GM23338 (cell line): ENCODE data around the gene ESRRA. TPM values are rescaled to one million over a fixed set of nuclear protein-coding genes. Genes with fewer than 3 reads are reported as not detected.
"Not testable (repeated sequence)": the region's sequence is repeated elsewhere in the genome, so short reads cannot be mapped to it uniquely, and the experiment has no call there.

ENCODE experiments used
- ATAC-seq: fragments of 200-7000 bp; cut with Tn5 transposase; 3 replicates; pipeline ENCODE4 v1.9.1; 2020
- DNase-seq: peaks from one replicate; pipeline ENCODE4 v3.0.0-alpha.2; 2015; ENCODE audit warnings: low spot score
- H2AFZ ChIP-seq: fragments of 200-600 bp; sonication (generic); 2 replicates; pipeline ENCODE4 v1.8.0; 2016; ENCODE audit warnings: antibody characterized with exemption, mild to moderate bottlenecking, moderate library complexity
- H3F3A ChIP-seq: fragments of 200-600 bp; sonication (generic); replicated peaks from 2 replicates; pipeline ENCODE4 v1.8.0; 2017; ENCODE audit warnings: antibody characterized with exemption, mixed run types, low read depth
- H3K27ac ChIP-seq: fragments of 200-600 bp; sonication (generic); 2 replicates; pipeline ENCODE4 v1.6.1; 2016; ENCODE audit warnings: low read depth
- H3K27me3 ChIP-seq: fragments of 200-600 bp; sonication (generic); 2 replicates; pipeline ENCODE4 v1.8.0; 2016; ENCODE audit warnings: mild to moderate bottlenecking, mixed run types, moderate library complexity; ENCODE audit not compliant: insufficient read depth
- H3K36me3 ChIP-seq: fragments of 200-600 bp; sonication (generic); 2 replicates; pipeline ENCODE4 v1.8.0; 2016; ENCODE audit warnings: mild to moderate bottlenecking; ENCODE audit not compliant: insufficient read depth
- H3K4me1 ChIP-seq: fragments of 200-600 bp; sonication (generic); 2 replicates; pipeline ENCODE4 v1.8.0; 2016; ENCODE audit warnings: mild to moderate bottlenecking, moderate library complexity; ENCODE audit not compliant: insufficient read depth
- H3K4me2 ChIP-seq: fragments of 200-600 bp; sonication (generic); 2 replicates; pipeline ENCODE4 v1.7.1; 2017; ENCODE audit warnings: mixed run types
- H3K4me3 ChIP-seq: fragments of 200-600 bp; sonication (generic); 2 replicates; pipeline ENCODE4 v1.6.1; 2016; ENCODE audit warnings: mixed run types
- H3K79me2 ChIP-seq: fragments of 200-600 bp; sonication (generic); replicated peaks from 2 replicates; pipeline ENCODE4 v1.8.0; 2017; ENCODE audit warnings: mild to moderate bottlenecking; ENCODE audit not compliant: insufficient read depth
- H3K9me2 ChIP-seq: fragments of 200-600 bp; sonication (generic); 2 replicates; pipeline ENCODE4 v1.8.0; 2017; ENCODE audit not compliant: insufficient read depth
- H4K20me1 ChIP-seq: fragments of 200-600 bp; sonication (generic); replicated peaks from 2 replicates; pipeline ENCODE4 v1.8.0; 2017; ENCODE audit warnings: mild to moderate bottlenecking; ENCODE audit not compliant: insufficient read depth
- H3K27ac Mint-ChIP-seq: 2 replicates; pipeline ENCODE4 v1.8.0; 2020; ENCODE audit warnings: inconsistent platforms, mild to moderate bottlenecking, moderate library complexity, mixed read lengths
- H3K27me3 Mint-ChIP-seq: 3 replicates; pipeline ENCODE4 v1.8.0; 2022; ENCODE audit warnings: low read depth, mild to moderate bottlenecking, moderate library complexity, mixed read lengths, inconsistent platforms; ENCODE audit not compliant: insufficient read depth, poor library complexity
- H3K36me3 Mint-ChIP-seq: 3 replicates; pipeline ENCODE4 v1.8.0; 2021; ENCODE audit warnings: low read depth, mild to moderate bottlenecking, inconsistent platforms, moderate library complexity, mixed read lengths
- H3K4me1 Mint-ChIP-seq: 3 replicates; pipeline ENCODE4 v1.8.0; 2020; ENCODE audit warnings: mild to moderate bottlenecking, inconsistent platforms, mixed read lengths
- H3K4me3 Mint-ChIP-seq: 3 replicates; pipeline ENCODE4 v1.8.0; 2021; ENCODE audit warnings: moderate library complexity, mild to moderate bottlenecking, inconsistent platforms, mixed read lengths
- H3K9me3 Mint-ChIP-seq: 3 replicates; pipeline ENCODE4 v1.8.0; 2020; ENCODE audit warnings: moderate library complexity, mild to moderate bottlenecking, inconsistent platforms, mixed read lengths
- CREB1 ChIP-seq: fragments of 250-450 bp; sonication (Bioruptor Pico); IDR thresholded peaks from 2 replicates; pipeline ENCODE4 v1.5.0; 2020; ENCODE audit warnings: low read depth, mild to moderate bottlenecking, moderate library complexity
- CTCF ChIP-seq, 2 experiments: fragments of 200-600 bp in 1 of 2; sonication (generic) in 1 of 2; conservative IDR thresholded peaks; 2 replicates each; pipeline versions ENCODE4 v1.5.1 to v1.6.1; 2016 to 2017; ENCODE audit warnings: antibody characterized with exemption in 2 of 2, low read depth in 2 of 2, mild to moderate bottlenecking in 2 of 2, moderate library complexity in 1 of 2
- EZH2 ChIP-seq: fragments of 200-600 bp; sonication (generic); IDR thresholded peaks from one replicate; pipeline ENCODE4 v1.8.0; 2017; ENCODE audit warnings: antibody characterized with exemption, mild to moderate bottlenecking, low read depth; ENCODE audit not compliant: unreplicated experiment
- EZH2phosphoT487 ChIP-seq: fragments of 200-600 bp; sonication (generic); IDR thresholded peaks from one replicate; pipeline ENCODE4 v1.8.1; 2018; ENCODE audit warnings: antibody characterized with exemption; ENCODE audit not compliant: unreplicated experiment
- JUNB ChIP-seq: IDR thresholded peaks from one replicate; pipeline ENCODE4 v1.6.1; 2016; ENCODE audit warnings: antibody characterized with exemption; ENCODE audit not compliant: unreplicated experiment
- NANOG ChIP-seq: IDR thresholded peaks from 2 replicates; pipeline ENCODE4 v1.6.1; 2016; ENCODE audit warnings: antibody characterized with exemption, borderline replicate concordance
- POLR2AphosphoS5 ChIP-seq: IDR thresholded peaks from 2 replicates; pipeline ENCODE4 v1.6.1; 2016; ENCODE audit warnings: antibody characterized with exemption, low read depth
- ZNF114 ChIP-seq: fragments of 250-450 bp; sonication (Bioruptor Pico); IDR thresholded peaks from 2 replicates; pipeline ENCODE4 v1.5.0; 2020; ENCODE audit warnings: mild to moderate bottlenecking, moderate library complexity
- ZNF331 ChIP-seq: fragments of 250-450 bp; sonication (Bioruptor Pico); IDR thresholded peaks from 2 replicates; pipeline ENCODE4 v1.5.0; 2020; ENCODE audit warnings: low read depth, mild to moderate bottlenecking, moderate library complexity
- polyA plus RNA-seq: library from polyadenylated mRNA; unstranded; fragments of >200 nt; fragmentation: Nextera tagmentation; extraction: Ambion mirVana; gene quantifications from 2 replicates; pipeline ENCODE4 v1.2.1, GENCODE V29; 2016
- total RNA-seq: library from RNA; depleted of rRNA; stranded (reverse); fragments of >200 nt; shearing (Covaris generic); gene quantifications from 2 replicates; pipeline ENCODE4 v1.2.3, GENCODE V29; 2014
- TF ChIP-seq, protein P1 (sequence below): fragments of 250-450 bp; sonication (Bioruptor Pico); IDR thresholded peaks from 2 replicates; pipeline ENCODE4 v1.5.0; 2020; ENCODE audit warnings: mild to moderate bottlenecking, moderate library complexity
- TF ChIP-seq, protein P2 (sequence below): IDR thresholded peaks from 2 replicates; pipeline ENCODE4 v1.6.1; 2016; ENCODE audit warnings: antibody characterized with exemption

ESRRA gene
- total and polyA plus RNA-seq, 2 experiments from 2014 or later = 13.7 to 55.1 TPM

- TF ChIP-seq, protein P1, sequence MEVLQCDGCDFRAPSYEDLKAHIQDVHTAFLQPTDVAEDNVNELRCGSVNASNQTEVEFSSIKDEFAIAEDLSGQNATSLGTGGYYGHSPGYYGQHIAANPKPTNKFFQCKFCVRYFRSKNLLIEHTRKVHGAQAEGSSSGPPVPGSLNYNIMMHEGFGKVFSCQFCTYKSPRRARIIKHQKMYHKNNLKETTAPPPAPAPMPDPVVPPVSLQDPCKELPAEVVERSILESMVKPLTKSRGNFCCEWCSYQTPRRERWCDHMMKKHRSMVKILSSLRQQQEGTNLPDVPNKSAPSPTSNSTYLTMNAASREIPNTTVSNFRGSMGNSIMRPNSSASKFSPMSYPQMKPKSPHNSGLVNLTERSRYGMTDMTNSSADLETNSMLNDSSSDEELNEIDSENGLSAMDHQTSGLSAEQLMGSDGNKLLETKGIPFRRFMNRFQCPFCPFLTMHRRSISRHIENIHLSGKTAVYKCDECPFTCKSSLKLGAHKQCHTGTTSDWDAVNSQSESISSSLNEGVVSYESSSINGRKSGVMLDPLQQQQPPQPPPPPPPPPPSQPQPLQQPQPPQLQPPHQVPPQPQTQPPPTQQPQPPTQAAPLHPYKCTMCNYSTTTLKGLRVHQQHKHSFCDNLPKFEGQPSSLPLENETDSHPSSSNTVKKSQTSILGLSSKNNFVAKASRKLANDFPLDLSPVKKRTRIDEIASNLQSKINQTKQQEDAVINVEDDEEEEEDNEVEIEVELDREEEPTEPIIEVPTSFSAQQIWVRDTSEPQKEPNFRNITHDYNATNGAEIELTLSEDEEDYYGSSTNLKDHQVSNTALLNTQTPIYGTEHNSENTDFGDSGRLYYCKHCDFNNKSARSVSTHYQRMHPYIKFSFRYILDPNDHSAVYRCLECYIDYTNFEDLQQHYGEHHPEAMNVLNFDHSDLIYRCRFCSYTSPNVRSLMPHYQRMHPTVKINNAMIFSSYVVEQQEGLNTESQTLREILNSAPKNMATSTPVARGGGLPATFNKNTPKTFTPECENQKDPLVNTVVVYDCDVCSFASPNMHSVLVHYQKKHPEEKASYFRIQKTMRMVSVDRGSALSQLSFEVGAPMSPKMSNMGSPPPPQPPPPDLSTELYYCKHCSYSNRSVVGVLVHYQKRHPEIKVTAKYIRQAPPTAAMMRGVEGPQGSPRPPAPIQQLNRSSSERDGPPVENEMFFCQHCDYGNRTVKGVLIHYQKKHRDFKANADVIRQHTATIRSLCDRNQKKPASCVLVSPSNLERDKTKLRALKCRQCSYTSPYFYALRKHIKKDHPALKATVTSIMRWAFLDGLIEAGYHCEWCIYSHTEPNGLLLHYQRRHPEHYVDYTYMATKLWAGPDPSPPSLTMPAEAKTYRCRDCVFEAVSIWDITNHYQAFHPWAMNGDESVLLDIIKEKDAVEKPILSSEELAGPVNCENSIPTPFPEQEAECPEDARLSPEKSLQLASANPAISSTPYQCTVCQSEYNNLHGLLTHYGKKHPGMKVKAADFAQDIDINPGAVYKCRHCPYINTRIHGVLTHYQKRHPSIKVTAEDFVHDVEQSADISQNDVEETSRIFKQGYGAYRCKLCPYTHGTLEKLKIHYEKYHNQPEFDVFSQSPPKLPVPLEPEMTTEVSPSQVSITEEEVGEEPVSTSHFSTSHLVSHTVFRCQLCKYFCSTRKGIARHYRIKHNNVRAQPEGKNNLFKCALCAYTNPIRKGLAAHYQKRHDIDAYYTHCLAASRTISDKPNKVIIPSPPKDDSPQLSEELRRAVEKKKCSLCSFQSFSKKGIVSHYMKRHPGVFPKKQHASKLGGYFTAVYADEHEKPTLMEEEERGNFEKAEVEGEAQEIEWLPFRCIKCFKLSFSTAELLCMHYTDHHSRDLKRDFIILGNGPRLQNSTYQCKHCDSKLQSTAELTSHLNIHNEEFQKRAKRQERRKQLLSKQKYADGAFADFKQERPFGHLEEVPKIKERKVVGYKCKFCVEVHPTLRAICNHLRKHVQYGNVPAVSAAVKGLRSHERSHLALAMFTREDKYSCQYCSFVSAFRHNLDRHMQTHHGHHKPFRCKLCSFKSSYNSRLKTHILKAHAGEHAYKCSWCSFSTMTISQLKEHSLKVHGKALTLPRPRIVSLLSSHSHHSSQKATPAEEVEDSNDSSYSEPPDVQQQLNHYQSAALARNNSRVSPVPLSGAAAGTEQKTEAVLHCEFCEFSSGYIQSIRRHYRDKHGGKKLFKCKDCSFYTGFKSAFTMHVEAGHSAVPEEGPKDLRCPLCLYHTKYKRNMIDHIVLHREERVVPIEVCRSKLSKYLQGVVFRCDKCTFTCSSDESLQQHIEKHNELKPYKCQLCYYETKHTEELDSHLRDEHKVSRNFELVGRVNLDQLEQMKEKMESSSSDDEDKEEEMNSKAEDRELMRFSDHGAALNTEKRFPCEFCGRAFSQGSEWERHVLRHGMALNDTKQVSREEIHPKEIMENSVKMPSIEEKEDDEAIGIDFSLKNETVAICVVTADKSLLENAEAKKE = no peak
Observed at GRCh38 chr11:64323373-64323772, 18.0 kb downstream of the ESRRA start (continued).

GRCh38 chr11:64323984-64324383, 18.7 kb downstream of the ESRRA start:
- not testable (repeated sequence) for H3K9me3 Mint-ChIP-seq, H3K4me2 ChIP-seq, ATAC-seq, H3K4me3 Mint-ChIP-seq, H2AFZ ChIP-seq, H3K27me3 ChIP-seq, H4K20me1 ChIP-seq, H3K27me3 Mint-ChIP-seq, H3K36me3 ChIP-seq, H3K9me2 ChIP-seq, H3K79me2 ChIP-seq, H3F3A ChIP-seq, H3K27ac Mint-ChIP-seq, H3K27ac ChIP-seq, DNase-seq, H3K4me1 ChIP-seq, H3K4me3 ChIP-seq
- H3K36me3 Mint-ChIP-seq = peaks cover 25% of the 10 kb centered on the region
- H3K4me1 Mint-ChIP-seq = peaks cover 17% of the 10 kb centered on the region

DNA sequence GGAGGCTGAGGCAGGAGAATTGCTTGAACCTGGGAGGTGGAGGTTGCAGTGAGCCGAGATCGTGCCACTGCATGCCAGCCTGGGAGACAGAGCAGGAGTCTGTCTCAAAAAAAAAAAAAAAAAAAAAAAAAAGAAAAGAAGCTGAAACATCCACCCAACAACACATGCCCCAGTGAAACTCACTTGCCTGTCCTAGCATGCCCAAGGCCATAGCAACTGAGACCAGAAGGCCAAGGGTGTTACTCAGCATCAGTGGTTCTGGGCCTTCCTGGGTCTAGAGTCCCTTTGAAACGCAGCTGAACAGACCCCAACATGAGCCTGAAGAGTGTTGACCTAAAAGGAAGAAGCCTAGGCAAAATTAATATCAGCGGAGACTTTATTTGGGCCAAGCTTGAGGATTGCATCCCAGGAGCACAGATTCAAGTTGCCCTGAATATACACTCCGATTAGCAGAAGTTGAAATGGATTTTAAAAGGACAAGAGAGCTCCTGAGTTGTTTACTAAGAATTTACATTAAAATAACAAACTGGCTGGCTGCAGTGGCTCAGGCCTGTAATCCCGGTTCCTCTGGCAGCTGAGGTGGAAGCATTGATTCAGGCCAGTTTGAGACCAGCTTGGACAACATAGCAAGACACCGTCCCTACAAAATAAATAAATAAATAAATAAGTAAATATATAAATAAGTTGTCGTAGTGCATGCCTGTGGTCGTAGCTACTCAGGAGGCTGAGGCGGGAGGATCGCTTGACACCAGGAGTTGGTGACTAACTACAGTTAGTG, 19.6 kb downstream of the ESRRA start:
- Mint-ChIP-seq H3K9me3 (no peaks in the 10 kb centered on the region), H3K27ac (peak overlapping the region; percentile 79; the same call in 1 of the 2 replicates), H3K27me3 (peaks cover 4% of the 10 kb centered on the region), H3K4me1 (peaks cover 13% of the 10 kb centered on the region), H3K36me3 (peaks cover 22% of the 10 kb centered on the region), H3K4me3 (no peak overlapping the region)
- Histone ChIP-seq H3K36me3 (peaks cover 3% of the 10 kb centered on the region; the same call in 1 of the 2 replicates), H3K27me3 (no peaks in the 10 kb centered on the region), H3K79me2 (no peaks in the 10 kb centered on the region; the same call in 1 of the 2 replicates), H3K27ac (peak overlapping the region; percentile 94), H3K4me2 (peak overlapping the region; percentile 55; the same call in 1 of the 2 replicates), H3K4me1 (peaks cover 5% of the 10 kb centered on the region), H4K20me1 (no peaks in the 10 kb centered on the region), H3F3A (0 out of 2 replicates have a peak, but pooled peaks cover 8% of the 10 kb centered on the region), H2AFZ (no peak overlapping the region; the same call in 1 of the 2 replicates), H3K4me3 (peak overlapping the region; percentile 26; the same call in 1 of the 2 replicates), H3K9me2 (no peaks in the 10 kb centered on the region)
- ATAC-seq (peak; percentile 35), DNase-seq (no peak)
- TF ChIP-seq JUNB = no peak
- no peak for TF ChIP-seq ZNF114 (CRISPR knock-in tag)
- no peak for TF ChIP-seq NANOG
- TF ChIP-seq POLR2AphosphoS5 = no peak
- no peak for TF ChIP-seq ZNF331 (CRISPR knock-in tag)
- TF ChIP-seq EZH2phosphoT487 = no peak
- TF ChIP-seq, protein P2, sequence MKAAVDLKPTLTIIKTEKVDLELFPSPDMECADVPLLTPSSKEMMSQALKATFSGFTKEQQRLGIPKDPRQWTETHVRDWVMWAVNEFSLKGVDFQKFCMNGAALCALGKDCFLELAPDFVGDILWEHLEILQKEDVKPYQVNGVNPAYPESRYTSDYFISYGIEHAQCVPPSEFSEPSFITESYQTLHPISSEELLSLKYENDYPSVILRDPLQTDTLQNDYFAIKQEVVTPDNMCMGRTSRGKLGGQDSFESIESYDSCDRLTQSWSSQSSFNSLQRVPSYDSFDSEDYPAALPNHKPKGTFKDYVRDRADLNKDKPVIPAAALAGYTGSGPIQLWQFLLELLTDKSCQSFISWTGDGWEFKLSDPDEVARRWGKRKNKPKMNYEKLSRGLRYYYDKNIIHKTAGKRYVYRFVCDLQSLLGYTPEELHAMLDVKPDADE = no peak
- no peak for TF ChIP-seq EZH2
- TF ChIP-seq CTCF (conservative IDR thresholded peaks at IDR 0.05; ENCODE audit: low read depth in 2 of 2) = no peak
- no peak for TF ChIP-seq CREB1 (CRISPR knock-in tag)
